Measurements from ENCODE around the gene PIK3C2A.

The PIK3C2A gene

GRCh38 chr11:17208257-17208999, 642 bp upstream of the PIK3C2A start:
- no peaks in the 10 kb centered on the region for H3K27me3 ChIP-seq (ENCODE audit: insufficient read depth, low read depth)
- H2AFZ ChIP-seq (ENCODE audit: low read depth) = peak overlapping the region; percentile 95
- H3K4me3 ChIP-seq (IDR thresholded peaks at IDR 0.05; ENCODE audit: insufficient read depth, low read depth, low read length) = no peak overlapping the region
- peaks cover 24% of the 10 kb centered on the region for H3K79me2 ChIP-seq (ENCODE audit: insufficient read depth, low read depth)
- H3K4me1 ChIP-seq (ENCODE audit: low read depth, poor library complexity, severe bottlenecking) = peaks cover 19% of the 10 kb centered on the region
- TF ChIP-seq CTCF (conservative IDR thresholded peaks at IDR 0.05; ENCODE audit: low read depth, low read length) = no peak
- H4K20me1 ChIP-seq (ENCODE audit: insufficient read depth) = no peaks in the 10 kb centered on the region
- H3K27ac ChIP-seq = peak overlapping the region; percentile 51
- peak overlapping the region; percentile 76 for H3K9ac ChIP-seq
- no peaks in the 10 kb centered on the region for H3K36me3 ChIP-seq (ENCODE audit: insufficient read depth)
- H3K4me2 ChIP-seq = peak overlapping the region; percentile 94

GRCh38 chr11:17206463-17206862, 1.3 kb downstream of the PIK3C2A start:
- Histone ChIP-seq H2AFZ (ENCODE audit: low read depth) (no peak overlapping the region), H3K4me2 (peak overlapping the region; percentile 94), H3K79me2 (ENCODE audit: insufficient read depth, low read depth) (peaks cover 24% of the 10 kb centered on the region), H3K36me3 (ENCODE audit: insufficient read depth) (no peaks in the 10 kb centered on the region), H3K4me1 (ENCODE audit: low read depth, poor library complexity, severe bottlenecking) (peaks cover 27% of the 10 kb centered on the region), H3K27ac (no peak overlapping the region), H4K20me1 (ENCODE audit: insufficient read depth) (no peaks in the 10 kb centered on the region), H3K9ac (no peak overlapping the region), H3K27me3 (ENCODE audit: insufficient read depth, low read depth) (no peaks in the 10 kb centered on the region), H3K4me3 (IDR thresholded peaks at IDR 0.05; ENCODE audit: insufficient read depth, low read depth, low read length) (no peak overlapping the region)
- no peak for TF ChIP-seq CTCF (conservative IDR thresholded peaks at IDR 0.05; ENCODE audit: low read depth, low read length)

- H3K4me3 ChIP-seq (IDR thresholded peaks at IDR 0.05; ENCODE audit: insufficient read depth, low read depth, low read length) = no peak overlapping the region
- H3K27me3 ChIP-seq (ENCODE audit: insufficient read depth, low read depth) = no peaks in the 10 kb centered on the region
- no peak for TF ChIP-seq CTCF (conservative IDR thresholded peaks at IDR 0.05; ENCODE audit: low read depth, low read length)
- H3K4me1 ChIP-seq (ENCODE audit: low read depth, poor library complexity, severe bottlenecking) = peaks cover 3% of the 10 kb centered on the region
- H3K27ac ChIP-seq = no peak overlapping the region
- no peaks in the 10 kb centered on the region for H4K20me1 ChIP-seq (ENCODE audit: insufficient read depth)
- no peak overlapping the region for H2AFZ ChIP-seq (ENCODE audit: low read depth)
- no peak overlapping the region for H3K4me2 ChIP-seq
- H3K9ac ChIP-seq = no peak overlapping the region
- peaks cover 22% of the 10 kb centered on the region; the same call in 1 of the 2 replicates for H3K79me2 ChIP-seq (ENCODE audit: insufficient read depth, low read depth)
- no peaks in the 10 kb centered on the region for H3K36me3 ChIP-seq (ENCODE audit: insufficient read depth)
Measured at GRCh38 chr11:17197431-17197898, 10.3 kb downstream of the PIK3C2A start.

- no peak overlapping the region for H3K4me3 ChIP-seq (IDR thresholded peaks at IDR 0.05; ENCODE audit: insufficient read depth, low read depth, low read length)
- H3K79me2 ChIP-seq (ENCODE audit: insufficient read depth, low read depth) = peaks cover 4% of the 10 kb centered on the region; the same call in 1 of the 2 replicates
- no peak for TF ChIP-seq CTCF (conservative IDR thresholded peaks at IDR 0.05; ENCODE audit: low read depth, low read length)
- H3K4me2 ChIP-seq = no peak overlapping the region
- H3K4me1 ChIP-seq (ENCODE audit: low read depth, poor library complexity, severe bottlenecking) = peaks cover 41% of the 10 kb centered on the region
- H2AFZ ChIP-seq (ENCODE audit: low read depth) = no peak overlapping the region
- H3K36me3 ChIP-seq (ENCODE audit: insufficient read depth) = no peaks in the 10 kb centered on the region
- H3K9ac ChIP-seq = no peak overlapping the region
- no peak overlapping the region for H3K27ac ChIP-seq
- H4K20me1 ChIP-seq (ENCODE audit: insufficient read depth) = no peaks in the 10 kb centered on the region
- H3K27me3 ChIP-seq (ENCODE audit: insufficient read depth, low read depth) = no peaks in the 10 kb centered on the region
Measured at GRCh38 chr11:17188675-17189074, 19.1 kb downstream of the PIK3C2A start.
